HepG2 (cell line): ENCODE measurements around the gene CSKMT. TPM values are rescaled to one million over a fixed set of nuclear protein-coding genes. Genes with fewer than 3 reads are reported as not detected.

Experiments
- ISL2 ChIP-seq: sonication (generic); formaldehyde crosslinking; IDR thresholded peaks from 2 replicates; pipeline ENCODE4 v1.5.0; 2020; ENCODE audit warnings: missing genetic modification reagents
- MED8 ChIP-seq: sonication (generic); formaldehyde crosslinking; IDR thresholded peaks from 2 replicates; pipeline ENCODE4 v1.8.1; 2023; ENCODE audit warnings: mild to moderate bottlenecking, missing genetic modification reagents; ENCODE audit not compliant: insufficient replicate concordance
- MLLT10 ChIP-seq: sonication (generic); formaldehyde crosslinking; IDR thresholded peaks from 2 replicates; pipeline ENCODE4 v1.4.0; 2020; ENCODE audit warnings: missing genetic modification reagents
- NR2F2 ChIP-seq: IDR thresholded peaks from 2 replicates; pipeline ENCODE4 v1.6.1; 2012; ENCODE audit warnings: low read depth, inconsistent platforms, borderline replicate concordance
- PTBP1 ChIP-seq: fragments of 200-400 bp; formaldehyde crosslinking; IDR thresholded peaks from 2 replicates; pipeline ENCODE4 v1.6.1; 2018; ENCODE audit warnings: low read length, low read depth; ENCODE audit not compliant: poor library complexity, severe bottlenecking
- SRF ChIP-seq: IDR thresholded peaks from 2 replicates; pipeline ENCODE4 v1.6.1; 2011; ENCODE audit warnings: mild to moderate bottlenecking, low read depth, low read length, moderate library complexity
- ZFP82 ChIP-seq: sonication (generic); formaldehyde crosslinking; IDR thresholded peaks from 2 replicates; pipeline ENCODE4 v1.5.1; 2020; ENCODE audit warnings: mild to moderate bottlenecking, missing genetic modification reagents, borderline replicate concordance
- ZKSCAN8 ChIP-seq: IDR thresholded peaks from 2 replicates; pipeline ENCODE4 v1.6.1; 2016; ENCODE audit warnings: borderline replicate concordance, missing genetic modification reagents, missing compliant biosample characterization
- ZNF383 ChIP-seq: sonication (generic); formaldehyde crosslinking; IDR thresholded peaks from 2 replicates; pipeline ENCODE4 v1.4.0; 2020; ENCODE audit warnings: missing genetic modification reagents, mild to moderate bottlenecking, borderline replicate concordance
- ZNF549 ChIP-seq: sonication (generic); formaldehyde crosslinking; IDR thresholded peaks from 2 replicates; pipeline ENCODE4 v1.5.0; 2020; ENCODE audit warnings: missing genetic modification reagents
- ZNF724P ChIP-seq: sonication (generic); formaldehyde crosslinking; IDR thresholded peaks from 2 replicates; pipeline ENCODE4 v1.8.0; 2022; ENCODE audit warnings: missing genetic modification reagents, borderline replicate concordance
- ZNF761 ChIP-seq: sonication (generic); formaldehyde crosslinking; conservative IDR thresholded peaks from 2 replicates; pipeline ENCODE4 v1.4.0; 2020; ENCODE audit warnings: mild to moderate bottlenecking, missing genetic modification reagents
- ZNF878 ChIP-seq: sonication (generic); formaldehyde crosslinking; IDR thresholded peaks from 2 replicates; pipeline ENCODE4 v1.8.1; 2023; ENCODE audit warnings: mild to moderate bottlenecking, missing genetic modification reagents, moderate library complexity
- polyA plus RNA-seq, 8 experiments: library from polyadenylated mRNA; depleted of rRNA in 3 of 8; stranded (reverse) in 7 of 8; unstranded in 1 of 8; fragments of >200 nt; fragmentation: Illumina TruSeq in 4 of 8; extraction: Trizol in 4 of 8; gene quantifications; 2 replicates each; pipeline versions ENCODE4 v1.2.1 to v1.2.3, GENCODE V29; 2011 to 2016; ENCODE audit warnings: low read depth in 4 of 8, missing spikeins in 1 of 8, mixed read lengths in 1 of 8; ENCODE audit not compliant: insufficient read depth in 1 of 8
- total RNA-seq, 5 experiments: library from RNA; depleted of rRNA; stranded (reverse); fragments of >200 nt; fragmentation: Illumina TruSeq; extraction: Trizol; gene quantifications; 2 replicates each; pipeline ENCODE4 v1.2.3, GENCODE V29; 2016; ENCODE audit warnings: low read depth in 1 of 5
- TF ChIP-seq, protein P1 (sequence below): sonication (generic); formaldehyde crosslinking; IDR thresholded peaks from 2 replicates; pipeline ENCODE4 v1.5.0; 2020; ENCODE audit warnings: missing genetic modification reagents
- TF ChIP-seq, protein P2 (sequence below): sonication (generic); formaldehyde crosslinking; IDR thresholded peaks from 2 replicates; pipeline ENCODE4 v1.8.0; 2022; ENCODE audit warnings: missing genetic modification reagents, mild to moderate bottlenecking, moderate library complexity, borderline replicate concordance
- TF ChIP-seq, protein P3 (sequence below), 2 experiments: fragments of 450-650 bp in 1 of 2; sonication (generic) in 1 of 2; formaldehyde crosslinking in 1 of 2; IDR thresholded peaks; 2 replicates each; pipeline versions ENCODE4 v1.6.1 to v1.8.0; 2016 to 2022; ENCODE audit warnings: antibody characterized with exemption in 1 of 2, mild to moderate bottlenecking in 1 of 2, missing genetic modification reagents in 1 of 2

CSKMT gene
- total and polyA plus RNA-seq, 2 of the 13 experiments (the other 11 are each of a cell fraction or from before 2014, with no cell fraction given), result 7.6 to 31.8 TPM

DNA sequence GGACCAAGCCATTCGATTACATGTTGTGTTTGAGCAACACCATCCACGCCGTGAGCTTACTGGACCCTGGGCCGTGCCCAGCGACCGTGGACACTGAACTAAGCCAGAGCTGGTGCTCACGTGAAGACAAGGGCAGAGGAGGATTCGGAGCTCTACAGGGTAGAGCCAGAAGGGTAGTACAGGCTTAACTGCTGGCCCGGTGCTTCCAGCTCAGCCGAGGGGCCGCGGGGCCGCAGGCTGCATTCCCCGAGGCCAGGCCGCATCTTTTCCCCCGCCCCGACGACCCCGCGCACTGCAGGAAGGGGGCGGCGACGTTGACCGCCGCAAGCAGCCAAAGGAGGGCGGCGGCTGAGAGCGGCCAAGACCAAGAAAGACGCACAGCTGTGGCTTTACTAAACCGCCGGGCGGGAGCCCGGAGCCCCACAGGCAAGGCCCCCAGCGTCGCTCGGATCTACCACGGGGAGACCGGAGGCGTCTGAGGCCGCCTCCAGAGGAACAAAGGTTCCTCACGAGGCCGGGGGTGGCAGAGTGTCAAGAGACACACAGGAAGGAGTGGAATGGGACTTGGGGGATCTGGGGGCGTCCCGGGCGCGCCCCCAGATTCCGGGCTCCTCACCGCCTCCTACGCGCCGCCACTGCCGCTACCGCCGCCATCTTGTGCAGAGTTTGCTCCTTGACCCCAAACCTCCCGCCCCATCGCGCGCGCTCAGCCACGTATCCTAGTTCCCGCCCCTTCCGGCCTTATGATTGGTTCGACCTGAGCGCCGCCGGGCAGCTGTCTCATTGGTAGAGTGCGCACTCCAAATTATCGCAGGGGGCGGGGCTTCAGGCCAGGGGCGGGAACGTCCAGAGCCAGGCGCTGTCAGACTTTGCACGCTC, 18.9 kb upstream of the CSKMT start, which contains the start of gene GANAB (continued):
- TF ChIP-seq, protein P1, sequence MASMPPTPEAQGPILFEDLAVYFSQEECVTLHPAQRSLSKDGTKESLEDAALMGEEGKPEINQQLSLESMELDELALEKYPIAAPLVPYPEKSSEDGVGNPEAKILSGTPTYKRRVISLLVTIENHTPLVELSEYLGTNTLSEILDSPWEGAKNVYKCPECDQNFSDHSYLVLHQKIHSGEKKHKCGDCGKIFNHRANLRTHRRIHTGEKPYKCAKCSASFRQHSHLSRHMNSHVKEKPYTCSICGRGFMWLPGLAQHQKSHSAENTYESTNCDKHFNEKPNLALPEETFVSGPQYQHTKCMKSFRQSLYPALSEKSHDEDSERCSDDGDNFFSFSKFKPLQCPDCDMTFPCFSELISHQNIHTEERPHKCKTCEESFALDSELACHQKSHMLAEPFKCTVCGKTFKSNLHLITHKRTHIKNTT, result no peak
- TF ChIP-seq ZKSCAN8 (CRISPR knock-in tag), result no peak
- TF ChIP-seq ZNF549 (CRISPR knock-in tag), result no peak
- peak; percentile 43; the same call in 1 of the 2 replicates for TF ChIP-seq ZNF878 (CRISPR knock-in tag)
- TF ChIP-seq ZFP82 (CRISPR knock-in tag), result peak; percentile 85
- 0 out of 2 replicates have a peak, but pooled peaks have one; percentile 13 for TF ChIP-seq ISL2 (CRISPR knock-in tag)
- peak; percentile 40; the same call in 1 of the 2 replicates for TF ChIP-seq NR2F2
- TF ChIP-seq, protein P2, sequence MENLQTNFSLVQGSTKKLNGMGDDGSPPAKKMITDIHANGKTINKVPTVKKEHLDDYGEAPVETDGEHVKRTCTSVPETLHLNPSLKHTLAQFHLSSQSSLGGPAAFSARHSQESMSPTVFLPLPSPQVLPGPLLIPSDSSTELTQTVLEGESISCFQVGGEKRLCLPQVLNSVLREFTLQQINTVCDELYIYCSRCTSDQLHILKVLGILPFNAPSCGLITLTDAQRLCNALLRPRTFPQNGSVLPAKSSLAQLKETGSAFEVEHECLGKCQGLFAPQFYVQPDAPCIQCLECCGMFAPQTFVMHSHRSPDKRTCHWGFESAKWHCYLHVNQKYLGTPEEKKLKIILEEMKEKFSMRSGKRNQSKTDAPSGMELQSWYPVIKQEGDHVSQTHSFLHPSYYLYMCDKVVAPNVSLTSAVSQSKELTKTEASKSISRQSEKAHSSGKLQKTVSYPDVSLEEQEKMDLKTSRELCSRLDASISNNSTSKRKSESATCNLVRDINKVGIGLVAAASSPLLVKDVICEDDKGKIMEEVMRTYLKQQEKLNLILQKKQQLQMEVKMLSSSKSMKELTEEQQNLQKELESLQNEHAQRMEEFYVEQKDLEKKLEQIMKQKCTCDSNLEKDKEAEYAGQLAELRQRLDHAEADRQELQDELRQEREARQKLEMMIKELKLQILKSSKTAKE (CRISPR knock-in tag), result no peak
- no peak for TF ChIP-seq ZNF724P (CRISPR knock-in tag)
- TF ChIP-seq, protein P3, sequence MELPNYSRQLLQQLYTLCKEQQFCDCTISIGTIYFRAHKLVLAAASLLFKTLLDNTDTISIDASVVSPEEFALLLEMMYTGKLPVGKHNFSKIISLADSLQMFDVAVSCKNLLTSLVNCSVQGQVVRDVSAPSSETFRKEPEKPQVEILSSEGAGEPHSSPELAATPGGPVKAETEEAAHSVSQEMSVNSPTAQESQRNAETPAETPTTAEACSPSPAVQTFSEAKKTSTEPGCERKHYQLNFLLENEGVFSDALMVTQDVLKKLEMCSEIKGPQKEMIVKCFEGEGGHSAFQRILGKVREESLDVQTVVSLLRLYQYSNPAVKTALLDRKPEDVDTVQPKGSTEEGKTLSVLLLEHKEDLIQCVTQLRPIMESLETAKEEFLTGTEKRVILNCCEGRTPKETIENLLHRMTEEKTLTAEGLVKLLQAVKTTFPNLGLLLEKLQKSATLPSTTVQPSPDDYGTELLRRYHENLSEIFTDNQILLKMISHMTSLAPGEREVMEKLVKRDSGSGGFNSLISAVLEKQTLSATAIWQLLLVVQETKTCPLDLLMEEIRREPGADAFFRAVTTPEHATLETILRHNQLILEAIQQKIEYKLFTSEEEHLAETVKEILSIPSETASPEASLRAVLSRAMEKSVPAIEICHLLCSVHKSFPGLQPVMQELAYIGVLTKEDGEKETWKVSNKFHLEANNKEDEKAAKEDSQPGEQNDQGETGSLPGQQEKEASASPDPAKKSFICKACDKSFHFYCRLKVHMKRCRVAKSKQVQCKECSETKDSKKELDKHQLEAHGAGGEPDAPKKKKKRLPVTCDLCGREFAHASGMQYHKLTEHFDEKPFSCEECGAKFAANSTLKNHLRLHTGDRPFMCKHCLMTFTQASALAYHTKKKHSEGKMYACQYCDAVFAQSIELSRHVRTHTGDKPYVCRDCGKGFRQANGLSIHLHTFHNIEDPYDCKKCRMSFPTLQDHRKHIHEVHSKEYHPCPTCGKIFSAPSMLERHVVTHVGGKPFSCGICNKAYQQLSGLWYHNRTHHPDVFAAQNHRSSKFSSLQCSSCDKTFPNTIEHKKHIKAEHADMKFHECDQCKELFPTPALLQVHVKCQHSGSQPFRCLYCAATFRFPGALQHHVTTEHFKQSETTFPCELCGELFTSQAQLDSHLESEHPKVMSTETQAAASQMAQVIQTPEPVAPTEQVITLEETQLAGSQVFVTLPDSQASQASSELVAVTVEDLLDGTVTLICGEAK (IDR thresholded peaks at IDR 0.05), result no peak
- TF ChIP-seq, protein P3 (CRISPR knock-in tag; IDR thresholded peaks at IDR 0.05), result peak; percentile 38; the same call in 1 of the 2 replicates
- no peak for TF ChIP-seq SRF
- 0 out of 2 replicates have a peak, but pooled peaks have one; percentile 67 for TF ChIP-seq ZNF761 (CRISPR knock-in tag)
- no peak for TF ChIP-seq PTBP1
- TF ChIP-seq ZNF383 (CRISPR knock-in tag), result no peak
- no peak for TF ChIP-seq MLLT10 (CRISPR knock-in tag)
- peak; percentile 43 for TF ChIP-seq MED8 (CRISPR knock-in tag)
